ACC112 (cell line): ENCODE results near the gene PTX4.

Experiments
- H2AFZ ChIP-seq: fragments of 200-600 bp; sonication (generic); one replicate; pipeline ENCODE4 v1.6.0; 2017; ENCODE audit warnings: antibody characterized with exemption, low read length; ENCODE audit not compliant: unreplicated experiment
- H3K27ac ChIP-seq: fragments of 200-600 bp; sonication (generic); 2 replicates; pipeline ENCODE4 v1.5.1; 2014; ENCODE audit warnings: low read depth, mild to moderate bottlenecking, antibody characterized with exemption, low read length, moderate library complexity
- H3K27me3 ChIP-seq: fragments of 200-600 bp; sonication (generic); 2 replicates; pipeline ENCODE4 v1.6.1; 2014; ENCODE audit warnings: mild to moderate bottlenecking, antibody characterized with exemption, low read length, moderate library complexity, mixed read lengths; ENCODE audit not compliant: insufficient read depth
- H3K36me3 ChIP-seq: fragments of 200-600 bp; sonication (generic); 2 replicates; pipeline ENCODE4 v1.6.1; 2016; ENCODE audit warnings: mild to moderate bottlenecking, antibody characterized with exemption, low read length, moderate library complexity, mixed read lengths; ENCODE audit not compliant: insufficient read depth
- H3K4me1 ChIP-seq: fragments of 200-600 bp; sonication (generic); one replicate; pipeline ENCODE4 v1.6.1; 2016; ENCODE audit warnings: low read length, mixed read lengths; ENCODE audit not compliant: insufficient read depth, unreplicated experiment, control insufficient read depth
- H3K4me3 ChIP-seq: fragments of 200-600 bp; sonication (generic); 2 replicates; pipeline ENCODE4 v1.5.1; 2014; ENCODE audit warnings: mild to moderate bottlenecking, low read depth, low read length
- H3K79me2 ChIP-seq: fragments of 200-600 bp; sonication (generic); one replicate; pipeline ENCODE4 v1.6.0; 2016; ENCODE audit warnings: low read length; ENCODE audit not compliant: control insufficient read depth, unreplicated experiment, insufficient read depth

PTX4 gene

GRCh38 chr16:1531638-1531910 lies 42.8 kb upstream of the PTX4 start:
- H3K36me3 ChIP-seq, result no peaks in the 10 kb centered on the region
- no peaks in the 10 kb centered on the region for H3K27me3 ChIP-seq
- H3K4me3 ChIP-seq, result no peak overlapping the region
- peaks cover 23% of the 10 kb centered on the region for H3K4me1 ChIP-seq
- H2AFZ ChIP-seq, result no peak overlapping the region
- peaks cover 24% of the 10 kb centered on the region for H3K79me2 ChIP-seq
- H3K27ac ChIP-seq, result no peak overlapping the region

DNA sequence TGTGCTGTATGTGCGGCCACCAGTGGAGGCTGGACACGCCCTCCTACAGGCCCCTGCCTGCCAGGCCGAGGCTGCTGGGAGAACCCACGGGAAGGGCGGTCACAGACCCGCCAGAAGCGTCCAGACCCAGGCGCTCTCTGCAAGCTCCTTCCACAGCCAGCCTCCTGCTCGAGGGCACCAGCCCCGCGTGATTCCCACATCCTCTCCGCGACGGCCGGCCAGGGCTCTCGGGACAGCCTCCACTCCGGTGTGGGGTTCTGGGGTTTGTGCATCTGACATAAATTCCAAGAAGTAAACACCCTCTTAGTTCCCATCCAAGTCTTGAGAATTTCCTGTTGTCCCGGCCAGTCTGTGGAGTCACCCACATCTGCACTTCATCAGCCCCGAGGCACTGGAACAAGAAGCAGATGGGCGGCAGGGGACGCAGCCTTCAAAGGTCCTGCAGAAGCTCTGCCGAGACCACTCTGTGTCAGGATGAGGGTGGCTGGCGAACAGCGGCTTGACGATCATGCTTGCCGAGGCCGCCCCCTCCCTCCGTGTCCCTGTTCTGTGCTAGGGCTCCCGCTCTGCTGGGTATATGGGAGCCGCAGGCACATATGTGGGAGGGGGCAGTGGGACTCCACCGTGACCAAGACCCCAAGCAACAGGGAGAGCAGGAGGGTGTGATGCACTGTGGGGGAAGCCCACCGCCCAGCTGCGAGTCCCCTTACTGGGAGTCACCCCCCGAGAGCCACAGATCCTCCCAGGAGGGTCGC lies 42.3 kb upstream of the PTX4 start:
- Histone ChIP-seq H3K27ac (no peak overlapping the region), H3K4me1 (peaks cover 23% of the 10 kb centered on the region), H3K36me3 (no peaks in the 10 kb centered on the region), H3K27me3 (no peaks in the 10 kb centered on the region), H3K4me3 (no peak overlapping the region), H3K79me2 (peaks cover 21% of the 10 kb centered on the region), H2AFZ (no peak overlapping the region)

DNA sequence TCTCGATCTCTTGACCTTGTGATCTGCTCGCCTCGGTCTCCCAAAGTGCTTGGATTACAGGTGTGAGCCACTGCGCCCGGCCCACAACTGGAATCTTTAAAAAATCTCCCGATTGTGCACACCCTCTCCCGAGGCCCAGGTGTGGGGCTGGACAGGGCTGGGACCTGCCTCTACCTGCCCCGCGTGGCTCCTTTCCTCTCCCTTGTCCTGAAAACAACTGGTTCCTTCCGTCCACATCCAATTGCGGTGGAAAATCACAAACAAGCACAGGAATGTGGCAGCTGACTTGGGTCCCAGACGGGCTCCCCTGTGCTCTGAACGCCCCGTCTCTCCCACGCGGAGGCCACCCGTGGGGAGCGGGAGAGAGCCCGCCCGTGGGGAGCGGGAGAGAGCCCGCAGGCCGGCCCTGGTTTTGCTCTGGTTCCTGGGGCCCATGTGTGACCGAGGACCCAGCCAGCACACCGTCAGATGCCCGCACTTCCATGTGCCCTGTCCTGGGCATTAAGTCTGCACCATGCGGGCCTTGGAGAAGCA lies 41.7 kb upstream of the PTX4 start:
- H3K79me2 ChIP-seq, result peaks cover 14% of the 10 kb centered on the region
- H3K27me3 ChIP-seq, result no peaks in the 10 kb centered on the region
- H3K27ac ChIP-seq, result no peak overlapping the region
- no peak overlapping the region for H2AFZ ChIP-seq
- peaks cover 19% of the 10 kb centered on the region for H3K4me1 ChIP-seq
- H3K36me3 ChIP-seq, result no peaks in the 10 kb centered on the region
- H3K4me3 ChIP-seq, result no peak overlapping the region

GRCh38 chr16:1528921-1529537 lies 40.3 kb upstream of the PTX4 start:
- no peak overlapping the region for H3K4me3 ChIP-seq

GRCh38 chr16:1527836-1528811 lies 39.4 kb upstream of the PTX4 start:
- Histone ChIP-seq H3K4me3 (no peak overlapping the region), H3K79me2 (no peaks in the 10 kb centered on the region), H2AFZ (no peak overlapping the region), H3K4me1 (peaks cover 5% of the 10 kb centered on the region), H3K36me3 (no peaks in the 10 kb centered on the region), H3K27ac (no peak overlapping the region), H3K27me3 (no peaks in the 10 kb centered on the region)

More at GRCh38 chr16:1528921-1529537, 40.3 kb upstream of the PTX4 start:
- H3K27me3 ChIP-seq, result no peaks in the 10 kb centered on the region
- no peak overlapping the region for H2AFZ ChIP-seq
- peaks cover under 1% of the 10 kb centered on the region for H3K79me2 ChIP-seq
- peaks cover 10% of the 10 kb centered on the region for H3K4me1 ChIP-seq
- H3K27ac ChIP-seq, result no peak overlapping the region
- no peaks in the 10 kb centered on the region for H3K36me3 ChIP-seq

- Histone ChIP-seq H3K4me3 (no peak overlapping the region), H3K4me1 (no peaks in the 10 kb centered on the region), H2AFZ (no peak overlapping the region), H3K36me3 (no peaks in the 10 kb centered on the region), H3K79me2 (no peaks in the 10 kb centered on the region), H3K27me3 (no peaks in the 10 kb centered on the region), H3K27ac (no peak overlapping the region)
Measured at GRCh38 chr16:1526608-1527555, 38.1 kb upstream of the PTX4 start.

DNA sequence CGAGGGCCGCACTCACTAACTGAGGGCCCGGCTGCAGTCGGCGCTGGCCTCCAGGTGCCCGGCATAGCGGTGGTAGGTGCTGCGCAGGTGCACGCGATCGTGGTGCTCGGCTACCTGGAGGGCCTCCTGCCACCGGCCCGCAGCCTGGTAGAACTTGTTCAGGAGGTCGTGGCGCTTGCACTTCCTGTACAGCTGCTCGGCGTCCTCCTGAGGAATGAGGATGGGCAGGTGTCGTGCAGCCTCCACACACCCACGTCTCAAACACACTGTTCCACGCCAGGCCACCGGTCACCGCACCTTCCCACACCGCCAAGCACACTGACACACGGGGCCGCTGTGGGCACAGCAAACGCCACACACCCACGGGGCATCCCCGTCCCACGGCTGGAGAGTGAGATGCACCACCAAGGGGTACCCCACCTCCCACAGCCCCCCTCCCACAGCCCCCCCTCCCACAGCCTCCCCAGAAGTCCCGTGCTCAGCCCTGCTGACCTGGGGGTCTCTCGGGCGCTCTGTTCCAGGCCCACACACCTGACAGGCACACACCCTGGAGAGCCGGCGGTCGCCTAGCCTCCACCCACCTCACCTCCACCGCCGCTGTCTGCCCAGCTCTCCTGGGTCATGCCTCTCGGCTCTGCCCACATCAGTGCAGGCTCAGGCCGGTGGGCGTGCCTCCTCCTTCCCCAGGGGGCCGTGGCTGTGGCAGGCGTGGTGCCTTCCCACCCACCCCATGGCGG lies 37.3 kb upstream of the PTX4 start:
- H3K4me1 ChIP-seq, result no peaks in the 10 kb centered on the region
- H3K79me2 ChIP-seq, result no peaks in the 10 kb centered on the region

GRCh38 chr16:1524366-1524765 lies 35.6 kb upstream of the PTX4 start:
- no peaks in the 10 kb centered on the region for H3K27me3 ChIP-seq
- no peak overlapping the region for H3K27ac ChIP-seq
- no peak overlapping the region for H2AFZ ChIP-seq
- H3K79me2 ChIP-seq, result no peaks in the 10 kb centered on the region
- no peaks in the 10 kb centered on the region for H3K36me3 ChIP-seq
- no peak overlapping the region for H3K4me3 ChIP-seq
- H3K4me1 ChIP-seq, result no peaks in the 10 kb centered on the region

More for the DNA sequence above, 37.3 kb upstream of the PTX4 start:
- no peak overlapping the region for H3K4me3 ChIP-seq
- no peak overlapping the region for H2AFZ ChIP-seq
- H3K27ac ChIP-seq, result no peak overlapping the region
- H3K36me3 ChIP-seq, result no peaks in the 10 kb centered on the region
- no peaks in the 10 kb centered on the region for H3K27me3 ChIP-seq

GRCh38 chr16:1523581-1524245 lies 35.0 kb upstream of the PTX4 start:
- Histone ChIP-seq H3K79me2 (no peaks in the 10 kb centered on the region), H3K27me3 (no peaks in the 10 kb centered on the region), H2AFZ (no peak overlapping the region), H3K4me3 (no peak overlapping the region), H3K4me1 (no peaks in the 10 kb centered on the region), H3K27ac (no peak overlapping the region), H3K36me3 (no peaks in the 10 kb centered on the region)
